Measurements from ENCODE around the gene TMEM51. TPM values are rescaled to one million over a fixed set of nuclear protein-coding genes. Genes with fewer than 3 reads are reported as not detected.

The TMEM51 gene
- 10 to 100 TPM; 17.7 to 32.9 (median 22.9) TPM for total RNA-seq

GRCh38 chr1:15153184-15153841 lies at the start of gene TMEM51:
Gene TMEM51, plus strand, starts transcription at chr1:15153747. Its CDS starts 61,341 bp downstream, at chr1:15215088.
- no peaks in the 10 kb centered on the region for H3K36me3 ChIP-seq
- intact Hi-C loops (cut with DNase I; ENCODE audit: low total_unique reads), result loop anchor here (5.0 kb wide), 2 partner anchors 59 to 119 kb away; no protein-coding TSS in a partner anchor
- peak within 1 kb of the TSS; percentile 64 to 90 (median 77) for H3K4me3 ChIP-seq
- H3K9me3 ChIP-seq, result no peaks in the 10 kb centered on the region
- peak; percentile 87 for DNase-seq
- H3K27ac ChIP-seq, result peak within 1 kb of the TSS; percentile 91 to 98 (median 96)
- 3% methylated on average over 40 of the region's 56 CpGs; no CpG with 5 or more reads in 1 of the 2 donors for WGBS, 2 donors (ENCODE audit: low coverage in 1 of 2)
- H3K27me3 ChIP-seq, result no peaks in the 10 kb centered on the region
- TF ChIP-seq POLR2AphosphoS5 (IDR thresholded peaks at IDR 0.05) (peak; percentile 55 to 67 (median 59)), POLR2A (IDR thresholded peaks at IDR 0.05) (peak; percentile 62), CTCF (IDR thresholded peaks at IDR 0.05) (no peak)
- peaks cover 7 to 51% (median 35%) of the 10 kb centered on the region in 4 donors for H3K4me1 ChIP-seq
- in situ Hi-C loops (cut with MboI; ENCODE audit: low pct_ligation_motif_present in 1 of 4, low pct_unique_long_range_greater_than_20kb in 1 of 4, low sequenced_read_pairs in 3 of 4), result loop anchor here in 2 of 4 donors (10.0 kb wide), 1 partner anchor 121 kb away; no protein-coding TSS in a partner anchor

GRCh38 chr1:15103906-15104305 lies 49.6 kb upstream of the TMEM51 start:
- peaks cover 10% of the 10 kb centered on the region for H3K27me3 ChIP-seq
- no peak for DNase-seq
- no peak for TF ChIP-seq CTCF (IDR thresholded peaks at IDR 0.05)
- no peak for TF ChIP-seq EP300 (IDR thresholded peaks at IDR 0.05; ENCODE audit: low read depth)
- no peak for TF ChIP-seq POLR2AphosphoS5 (IDR thresholded peaks at IDR 0.05)
- peaks cover 0 to 8% of the 10 kb centered on the region in 2 donors for H3K9me3 ChIP-seq
- no peaks in the 10 kb centered on the region for H3K36me3 ChIP-seq
- no peak overlapping the region for H3K4me3 ChIP-seq
- in situ Hi-C loops (cut with MboI; ENCODE audit: low pct_ligation_motif_present in 1 of 4, low pct_unique_long_range_greater_than_20kb in 1 of 4, low sequenced_read_pairs in 3 of 4) (no loop called here), intact Hi-C loops (cut with DNase I; ENCODE audit: low total_unique reads) (no loop called here)
- WGBS, 2 donors (ENCODE audit: low coverage in 1 of 2), result 71 to 85% methylated on average over 1 to 8 of the region's 10 CpGs
- H3K4me1 ChIP-seq, result no peaks in the 10 kb centered on the region
- no peak overlapping the region for H3K27ac ChIP-seq

- Histone ChIP-seq H3K4me1 (no peaks in the 10 kb centered on the region), H3K27me3 (peaks cover 10% of the 10 kb centered on the region), H3K4me3 (no peak overlapping the region), H3K36me3 (no peaks in the 10 kb centered on the region), H3K27ac (no peak overlapping the region), H3K9me3 (peaks cover 0 to 8% of the 10 kb centered on the region in 2 donors)
- intact Hi-C loops (cut with DNase I; ENCODE audit: low total_unique reads) (no loop called here), in situ Hi-C loops (cut with MboI; ENCODE audit: low pct_ligation_motif_present in 1 of 4, low pct_unique_long_range_greater_than_20kb in 1 of 4, low sequenced_read_pairs in 3 of 4) (no loop called here)
- TF ChIP-seq POLR2A (IDR thresholded peaks at IDR 0.05) (no peak), CTCF (IDR thresholded peaks at IDR 0.05) (no peak), EP300 (IDR thresholded peaks at IDR 0.05; ENCODE audit: low read depth) (no peak), POLR2AphosphoS5 (IDR thresholded peaks at IDR 0.05) (no peak)
- no peak for DNase-seq
Observed at GRCh38 chr1:15104768-15105167, 48.8 kb upstream of the TMEM51 start.

GRCh38 chr1:15106608-15107007 lies 46.9 kb upstream of the TMEM51 start:
- DNase-seq, result peak; percentile 37
- intact Hi-C loops (cut with DNase I; ENCODE audit: low total_unique reads) (no loop called here), in situ Hi-C loops (cut with MboI; ENCODE audit: low pct_ligation_motif_present in 1 of 4, low pct_unique_long_range_greater_than_20kb in 1 of 4, low sequenced_read_pairs in 3 of 4) (no loop called here)
- Histone ChIP-seq H3K4me1 (no peaks in the 10 kb centered on the region), H3K9me3 (peaks cover 0 to 8% of the 10 kb centered on the region in 2 donors), H3K27ac (no peak overlapping the region), H3K4me3 (no peak overlapping the region), H3K27me3 (no peaks in the 10 kb centered on the region), H3K36me3 (no peaks in the 10 kb centered on the region)
- TF ChIP-seq EP300 (IDR thresholded peaks at IDR 0.05; ENCODE audit: low read depth) (no peak), CTCF (IDR thresholded peaks at IDR 0.05) (no peak), POLR2AphosphoS5 (IDR thresholded peaks at IDR 0.05) (no peak), POLR2A (IDR thresholded peaks at IDR 0.05) (no peak)
- WGBS, 2 donors (ENCODE audit: low coverage in 1 of 2), result 14 to 33% methylated on average over 1 to 7 of the region's 7 CpGs

Data from transverse colon (tissue), 4 donors.